Adrenal gland (tissue), 12 donors: ENCODE data around the gene FAT2. TPM values are rescaled to one million over a fixed set of nuclear protein-coding genes. Genes with fewer than 3 reads are reported as not detected.

Experiments used
- DNase-seq, 7 donors: peaks; one replicate each; pipeline ENCODE4 v3.0.0-alpha.2; 2019 to 2020
- H3K27ac ChIP-seq, 5 donors: fragments of 200-600 bp; sonication (generic) in 4 of 5; 1 replicate in 3 of 5; 2 replicates in 2 of 5; pipeline versions ENCODE4 v1.5.1 to v1.8.0; 2016 to 2020; ENCODE audit warnings: mild to moderate bottlenecking in 1 of 5
- H3K27me3 ChIP-seq: fragments of 200-600 bp; 2 replicates; pipeline ENCODE4 v1.8.0; 2021
- H3K36me3 ChIP-seq, 2 donors: fragments of 200-600 bp; replicated peaks in 1 of 2; 1 replicate in 1 of 2; 2 replicates in 1 of 2; pipeline versions ENCODE4 v1.5.1 to v1.8.0; 2018 to 2022
- H3K4me1 ChIP-seq, 2 donors: fragments of 200-600 bp; replicated peaks in 1 of 2; 1 replicate in 1 of 2; 2 replicates in 1 of 2; pipeline versions ENCODE4 v1.5.1 to v1.8.0; 2018 to 2021
- H3K4me3 ChIP-seq, 4 donors: fragments of 200-600 bp; sonication (generic) in 3 of 4; one replicate each; pipeline ENCODE4 v1.5.1; 2016 to 2018
- H3K9me3 ChIP-seq, 3 donors: fragments of 200-600 bp; sonication (generic) in 1 of 3; replicated peaks in 1 of 3; 1 replicate in 2 of 3; 2 replicates in 1 of 3; pipeline versions ENCODE4 v1.5.1 to v1.8.0; 2016 to 2021
- CTCF ChIP-seq, 6 experiments: fragments of 450-650 bp in 4 of 6; fragments of 200-600 bp in 2 of 6; sonication (generic) in 1 of 6; IDR thresholded peaks; 1 replicate in 5 of 6; 2 replicates in 1 of 6; pipeline versions ENCODE4 v1.5.1 to v1.8.0; 2016 to 2021; ENCODE audit warnings: antibody characterized with exemption in 6 of 6, mild to moderate bottlenecking in 2 of 6, moderate library complexity in 1 of 6
- POLR2A ChIP-seq, 2 donors: fragments of 450-650 bp; IDR thresholded peaks; one replicate each; pipeline ENCODE4 v1.6.1; 2017; ENCODE audit warnings: antibody characterized with exemption in 2 of 2, mild to moderate bottlenecking in 2 of 2, moderate library complexity in 1 of 2
- WGBS, 4 donors: extraction: QIAGEN DNeasy Blood & Tissue Kit in 2 of 4; methylation state at CpG; one replicate each; pipeline versions ENCODE4 v1.1.5 to v1.1.7; 2013 to 2017; 5-methylcytosine and 5-hydroxymethylcytosine counted together
- intact Hi-C, 2 donors: fragments of 100-400 bp; cut with DNase I; formaldehyde crosslinking; loops; one replicate each; pipeline versions ENCODE4 v1.14.1 to v1.15.0; 2022 to 2023
- polyA plus RNA-seq, 3 donors: library from polyadenylated mRNA; stranded (reverse); fragments of 200-250 nt in 2 of 3; fragments of 350-450 nt in 1 of 3; fragmentation: Illumina TruSeq in 1 of 3; extraction: RNeasy Lipid Tissue Mini Kit (QIAGEN cat#74804) in 1 of 3; gene quantifications; one replicate each; pipeline ENCODE4 v1.2.3, GENCODE V29; 2013 to 2014
- total RNA-seq, 9 donors: library from RNA; depleted of rRNA in 4 of 9; stranded (reverse); fragments of >200 nt in 4 of 9; fragments of 120-200 nt in 1 of 9; fragmentation: NEBNext Ultra II Directional in 1 of 9; extraction: Animal tissue kit (Norgen Biotek cat#: 25700) in 1 of 9; gene quantifications; one replicate each; pipeline versions ENCODE4 v1.1.0 to v1.2.4, GENCODE V29; 2013 to 2023
- donor health status: healthy with polysubstance abuse.
- donor health status: Bipolar disorder and iron deficiency.
- donor health status: DM: yes; HTN: yes; CAD: no.
- donor health status: DM: no; HTN: no; CAD: no.
- donor health status: DM: no; HTN: no; CAD: no.
- donor health status: DM: yes; HTN: yes; CAD: no.

Gene FAT2
- total and polyA plus RNA-seq, 12 donors, result under 0.01 to 0.08 (median 0.03) TPM; not detected in 7

- Histone ChIP-seq H3K4me3 (no peak overlapping the region), H3K27me3 (no peaks in the 10 kb centered on the region), H3K36me3 (no peaks in the 10 kb centered on the region), H3K9me3 (no peaks in the 10 kb centered on the region), H3K4me1 (no peaks in the 10 kb centered on the region), H3K27ac (no peak overlapping the region)
- no peak for TF ChIP-seq POLR2A (IDR thresholded peaks at IDR 0.05)
- TF ChIP-seq CTCF (IDR thresholded peaks at IDR 0.05), result no peak
- WGBS, 4 donors, result 70 to 73% (median 71%) methylated on average over 14 of the region's 14 CpGs
- intact Hi-C loops, result no loop called here
- no peak for DNase-seq
Measured at GRCh38 chr5:151584057-151584937, 6.8 kb downstream of the FAT2 start.

- Histone ChIP-seq H3K9me3 (no peaks in the 10 kb centered on the region), H3K36me3 (no peaks in the 10 kb centered on the region), H3K27ac (no peak overlapping the region), H3K27me3 (no peaks in the 10 kb centered on the region), H3K4me3 (no peak overlapping the region), H3K4me1 (no peaks in the 10 kb centered on the region)
- intact Hi-C loops, result no loop called here
- WGBS, 4 donors, result 64 to 84% (median 68%) methylated on average over 5 to 6 of the region's 6 CpGs
- TF ChIP-seq POLR2A (IDR thresholded peaks at IDR 0.05) (no peak), CTCF (IDR thresholded peaks at IDR 0.05) (no peak)
- no peak for DNase-seq
Measured at GRCh38 chr5:151581812-151582583, 9.1 kb downstream of the FAT2 start.

- no peak for TF ChIP-seq POLR2A (IDR thresholded peaks at IDR 0.05)
- no peak for TF ChIP-seq CTCF (IDR thresholded peaks at IDR 0.05)
- H3K9me3 ChIP-seq, result no peaks in the 10 kb centered on the region
- no peak for DNase-seq
- WGBS, 4 donors, result 81 to 94% (median 85%) methylated on average over 2 to 4 of the region's 4 CpGs
- H3K4me1 ChIP-seq, result no peaks in the 10 kb centered on the region
- H3K4me3 ChIP-seq, result no peak overlapping the region
- intact Hi-C loops, result no loop called here
- no peaks in the 10 kb centered on the region for H3K27me3 ChIP-seq
- no peaks in the 10 kb centered on the region for H3K36me3 ChIP-seq
- no peak overlapping the region for H3K27ac ChIP-seq
Measured at GRCh38 chr5:151581347-151581746, 9.8 kb downstream of the FAT2 start.

GRCh38 chr5:151580858-151581257 lies 10.3 kb downstream of the FAT2 start:
- intact Hi-C loops, result no loop called here
- Histone ChIP-seq H3K27ac (no peak overlapping the region), H3K4me3 (no peak overlapping the region), H3K27me3 (no peaks in the 10 kb centered on the region), H3K4me1 (no peaks in the 10 kb centered on the region), H3K36me3 (no peaks in the 10 kb centered on the region), H3K9me3 (no peaks in the 10 kb centered on the region)
- TF ChIP-seq CTCF (IDR thresholded peaks at IDR 0.05) (no peak), POLR2A (IDR thresholded peaks at IDR 0.05) (no peak)
- no peak for DNase-seq
- WGBS, 4 donors, result 78 to 83% (median 82%) methylated on average over 4 to 6 of the region's 6 CpGs
